T47D (cell line): ENCODE measurements around the gene TNK2.
"Not testable (repeated sequence)": the region's sequence is repeated elsewhere in the genome, so short reads cannot be mapped to it uniquely, and the experiment has no call there.

ENCODE experiments used
- DNase-seq, 2 experiments: peaks; one replicate each; pipeline versions ENCODE4 v3.0.0 to v3.0.0-alpha.2; 2011 to 2012; ENCODE audit warnings: low read depth in 1 of 2, low spot score in 1 of 2
- JUND ChIP-seq: IDR thresholded peaks from 2 replicates; pipeline ENCODE4 v1.6.1; 2012; ENCODE audit warnings: low read depth
- in situ Hi-C: cut with HindIII; loops from 2 replicates; pipeline ENCODE4 v1.10.0; 2016; ENCODE audit warnings: low sequenced_read_pairs, low pct_unique_long_range_greater_than_20kb

TNK2 gene

DNA sequence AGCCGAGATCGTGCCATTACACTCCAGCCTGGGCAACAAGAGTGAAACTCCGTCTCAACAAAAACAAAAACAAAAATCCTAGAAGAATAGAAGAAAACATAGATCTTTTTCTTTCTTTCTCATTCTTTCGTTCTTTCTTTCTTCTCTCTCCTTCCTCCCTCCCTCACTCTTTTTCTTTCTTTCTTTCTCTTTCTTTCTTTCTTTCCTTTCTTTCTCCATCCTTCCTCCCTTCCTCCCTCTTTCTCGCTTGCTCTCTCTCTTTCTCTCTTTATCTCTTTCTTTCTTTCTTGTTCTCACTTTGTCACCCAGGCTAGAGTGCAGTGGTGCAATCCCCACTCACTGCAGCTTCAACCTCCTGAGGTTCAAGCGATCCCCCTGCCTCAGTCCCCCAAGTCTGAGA is 62.9 kb downstream of the TNK2 start:
- in situ Hi-C loops, result no loop called here
- DNase-seq, result no peak
- no peak for TF ChIP-seq JUND

DNA sequence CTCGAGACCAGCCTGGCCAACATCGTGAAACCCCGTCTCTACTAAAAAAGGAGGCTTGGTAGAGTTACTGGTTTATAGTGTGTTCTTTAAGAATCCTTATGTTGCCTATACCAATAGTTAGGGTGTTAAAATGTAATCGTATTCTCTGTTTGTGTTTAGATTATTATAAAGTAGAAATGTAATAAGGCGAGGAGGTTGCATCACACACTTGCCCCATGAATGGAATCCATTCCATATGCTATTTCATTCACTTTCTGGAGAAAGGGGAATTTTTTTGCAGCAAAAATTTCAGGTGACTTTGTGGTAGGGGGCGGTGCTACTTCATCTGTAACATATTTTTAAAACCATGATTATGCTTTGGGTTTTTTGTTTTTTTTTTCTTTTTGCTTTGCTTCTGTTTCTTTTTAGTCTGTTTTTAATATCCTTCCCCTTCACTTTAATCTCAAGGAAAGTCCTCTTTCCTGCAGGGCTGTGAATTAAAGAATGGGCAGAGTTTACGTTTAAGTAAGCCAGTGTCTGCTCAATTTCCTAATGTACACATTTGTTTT is 63.6 kb downstream of the TNK2 start:
- in situ Hi-C loops, result no loop called here
- no peak for DNase-seq
- TF ChIP-seq JUND, result no peak

DNA sequence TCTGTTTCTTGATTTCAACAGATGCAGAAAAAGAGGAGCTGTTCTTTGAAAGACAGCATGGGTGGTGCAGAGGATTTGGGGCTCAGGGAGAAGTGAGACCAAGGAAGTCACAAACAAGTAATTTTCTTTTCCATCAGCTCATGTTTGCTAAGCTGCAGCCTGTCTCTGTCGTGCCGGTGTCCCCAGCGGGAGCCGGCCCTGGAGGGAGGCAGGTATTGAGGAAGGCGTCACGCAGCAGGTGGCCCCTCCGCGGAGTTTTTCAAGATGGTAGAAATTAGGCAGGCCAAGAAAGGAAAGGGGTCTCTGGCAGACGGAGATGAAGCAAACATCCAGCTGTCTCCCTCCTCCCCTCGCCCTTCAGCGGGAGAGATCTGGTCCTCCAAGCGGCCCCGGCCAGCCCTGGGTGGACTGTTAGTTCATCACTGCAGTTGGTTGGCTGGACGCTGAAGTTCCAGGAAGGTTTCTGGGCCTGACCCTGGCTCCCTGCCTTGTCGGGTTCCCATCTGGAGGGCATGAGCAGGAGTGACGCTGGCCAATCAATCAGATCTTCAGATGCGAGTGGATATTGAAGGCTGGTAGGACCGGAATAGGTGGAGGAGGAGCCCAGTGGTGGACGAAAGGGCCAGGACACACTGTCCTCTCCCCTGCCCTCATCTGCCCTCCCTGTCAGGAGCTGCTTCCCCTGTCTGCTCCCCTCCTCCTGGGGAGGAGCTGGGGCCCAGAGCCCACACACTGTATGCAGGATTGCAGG is 68.9 kb downstream of the TNK2 start:
- no peak for TF ChIP-seq JUND
- in situ Hi-C loops, result no loop called here
- DNase-seq, result peak; percentile 67 to 73

DNA sequence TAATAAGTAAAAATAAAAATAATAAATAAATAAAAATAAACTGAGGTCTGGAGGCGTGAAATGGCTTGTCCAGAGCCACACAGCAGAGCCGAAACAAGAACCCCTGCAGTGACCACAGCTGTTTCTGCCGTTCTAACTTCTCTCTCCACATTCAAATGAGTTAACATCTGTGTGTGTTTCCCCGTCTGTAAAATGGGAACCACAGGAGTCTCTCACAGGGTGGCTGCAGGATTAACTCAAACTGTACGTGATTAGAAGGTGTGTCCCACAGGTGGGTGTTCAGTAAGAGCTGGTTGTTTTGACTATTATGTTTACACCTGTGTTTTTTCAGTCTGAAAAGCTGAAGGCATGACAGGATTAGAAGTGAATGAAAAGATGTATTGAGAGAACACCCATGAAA is 69.6 kb downstream of the TNK2 start:
- no peak for TF ChIP-seq JUND
- DNase-seq, result no peak
- in situ Hi-C loops, result no loop called here

DNA sequence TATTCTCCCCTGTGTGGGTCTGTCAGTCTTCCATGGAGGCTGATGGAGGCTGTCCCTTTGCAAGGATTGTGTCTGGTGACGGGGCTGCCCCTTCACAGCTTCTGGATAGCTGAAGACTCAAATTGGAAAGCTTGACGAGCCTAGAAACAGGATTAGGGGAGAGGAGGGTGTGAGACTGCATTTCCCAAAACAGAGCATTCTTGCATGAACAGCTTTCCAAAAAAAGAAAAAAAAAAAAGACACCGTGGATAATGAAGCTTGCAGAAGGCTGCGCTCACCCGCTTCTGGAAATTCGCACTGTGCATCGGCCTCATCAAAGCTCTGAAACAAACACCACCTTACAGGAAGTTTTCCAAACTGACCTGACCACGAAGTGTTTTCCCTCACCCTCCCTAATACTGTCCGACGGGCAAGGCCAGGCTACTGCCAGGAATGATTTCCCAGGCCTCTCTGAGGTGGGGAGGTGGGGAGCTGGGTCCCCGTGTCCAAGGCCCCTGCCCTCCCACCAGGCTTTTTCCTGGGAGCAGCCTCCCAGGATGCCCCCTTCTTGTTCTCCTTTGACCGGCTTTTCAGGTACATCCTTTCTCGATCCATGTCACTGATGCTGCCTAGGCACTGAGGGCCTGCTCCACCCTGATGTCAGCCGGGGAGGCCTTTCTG is 71.7 kb downstream of the TNK2 start:
- in situ Hi-C loops, result no loop called here
- no peak for TF ChIP-seq JUND
- no peak for DNase-seq

DNA sequence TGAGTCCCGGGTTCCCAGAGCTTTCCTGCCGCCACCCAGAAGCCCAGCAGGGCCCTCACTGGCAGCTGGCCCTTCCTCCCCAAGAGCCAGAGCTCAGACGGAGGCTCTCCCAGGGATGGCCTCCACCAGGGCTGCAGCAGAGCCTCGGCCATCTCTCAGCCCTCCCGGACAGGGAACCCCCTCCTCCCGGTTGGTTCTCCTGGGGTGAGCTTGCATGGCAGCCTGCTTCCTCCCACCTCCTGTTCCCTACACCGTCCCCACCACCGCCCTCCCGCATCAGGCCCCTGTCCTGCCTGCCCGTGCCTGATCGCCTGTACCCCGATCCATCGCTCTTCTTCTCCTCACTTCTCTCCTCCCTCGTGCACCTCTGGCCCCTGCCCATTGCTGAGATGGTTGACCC is 72.6 kb downstream of the TNK2 start:
- in situ Hi-C loops, result no loop called here
- TF ChIP-seq JUND, result no peak
- DNase-seq, result no peak

DNA sequence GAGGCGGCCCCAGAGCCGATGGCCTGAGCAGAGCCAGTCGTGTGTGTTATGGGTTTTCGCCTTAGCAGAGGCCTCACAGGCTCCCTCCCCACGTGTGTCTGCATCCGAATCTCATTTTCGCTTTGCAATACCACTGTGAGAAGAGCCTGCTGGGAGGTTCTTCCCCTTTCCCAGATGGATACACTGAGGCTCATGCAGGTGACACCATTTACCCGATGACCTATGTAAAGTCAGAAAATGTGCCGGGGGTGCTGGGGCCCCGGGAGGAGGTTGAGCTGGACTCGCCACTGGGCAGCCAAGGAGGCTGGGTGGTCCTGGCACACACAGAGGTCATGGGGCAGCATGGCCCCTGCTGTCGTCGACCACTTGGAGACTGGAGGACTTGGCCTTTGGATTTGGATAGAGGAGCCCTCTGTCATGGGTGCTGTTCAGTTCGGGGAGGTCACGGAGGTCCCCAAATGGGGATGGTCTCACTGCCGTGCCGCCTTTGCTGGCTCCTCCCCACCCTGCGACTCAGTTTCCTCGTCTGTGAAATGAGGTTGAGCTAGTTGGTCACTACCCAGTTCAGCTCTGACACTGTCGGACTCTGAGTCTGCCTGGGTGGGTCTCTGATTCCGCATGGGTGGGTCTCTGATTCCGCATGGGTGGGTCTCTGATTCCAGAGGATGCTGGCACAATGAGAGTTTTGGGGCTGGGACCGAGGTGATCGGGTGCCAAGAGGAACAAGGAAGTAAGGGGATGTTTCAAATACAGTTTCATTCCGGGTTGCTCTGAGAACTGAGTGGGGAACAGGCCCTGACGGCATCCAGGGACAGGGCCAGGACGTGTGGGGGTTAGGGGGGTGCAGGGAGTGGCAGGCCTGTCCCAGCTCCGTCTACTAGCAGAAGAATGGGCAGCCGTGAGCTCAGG is 73.4 kb downstream of the TNK2 start:
- no peak for TF ChIP-seq JUND
- DNase-seq, result no peak
- in situ Hi-C loops, result no loop called here

DNA sequence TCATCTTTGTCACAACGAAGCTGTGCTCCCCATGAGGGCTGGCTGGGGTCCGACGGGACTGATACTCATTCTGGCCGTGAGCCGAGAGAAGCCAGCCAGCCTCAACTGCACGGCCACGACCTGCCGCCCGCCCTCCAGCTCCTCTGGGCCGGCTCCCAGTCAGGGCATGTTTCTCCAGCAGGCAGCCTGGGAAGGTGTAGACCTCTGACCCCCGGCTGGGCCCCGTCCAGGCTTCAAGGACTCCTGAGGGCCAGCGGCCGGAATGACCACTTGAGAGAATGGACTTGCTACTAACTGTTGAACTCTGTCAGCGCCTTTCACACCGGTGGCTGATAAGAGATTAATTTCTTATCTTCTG is 78.5 kb downstream of the TNK2 start:
- no peak for TF ChIP-seq JUND
- in situ Hi-C loops, result no loop called here

DNA sequence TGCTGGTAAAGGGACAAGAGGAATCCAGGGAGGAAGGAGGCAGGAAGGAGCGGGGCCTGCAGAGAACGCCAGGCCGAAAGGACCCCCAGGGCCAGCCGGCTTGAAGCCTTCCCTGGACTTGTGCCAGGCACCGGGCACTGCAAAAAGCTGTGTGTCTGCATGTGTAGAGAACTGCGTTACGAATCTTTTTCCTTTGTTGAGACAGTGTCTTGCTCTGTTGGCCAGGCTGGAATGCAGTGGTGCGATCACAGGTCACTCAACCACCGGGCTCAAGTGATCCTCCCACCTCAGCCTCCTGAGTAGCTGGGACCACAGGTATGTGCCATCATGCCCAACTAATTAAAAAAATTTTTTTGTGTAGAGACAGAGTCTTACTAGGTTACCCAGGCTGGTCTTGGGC is 79.6 kb downstream of the TNK2 start:
- no peak for TF ChIP-seq JUND
- no peak for DNase-seq
- in situ Hi-C loops, result no loop called here

More for the DNA sequence above, 78.5 kb downstream of the TNK2 start:
- DNase-seq, result no peak

DNA sequence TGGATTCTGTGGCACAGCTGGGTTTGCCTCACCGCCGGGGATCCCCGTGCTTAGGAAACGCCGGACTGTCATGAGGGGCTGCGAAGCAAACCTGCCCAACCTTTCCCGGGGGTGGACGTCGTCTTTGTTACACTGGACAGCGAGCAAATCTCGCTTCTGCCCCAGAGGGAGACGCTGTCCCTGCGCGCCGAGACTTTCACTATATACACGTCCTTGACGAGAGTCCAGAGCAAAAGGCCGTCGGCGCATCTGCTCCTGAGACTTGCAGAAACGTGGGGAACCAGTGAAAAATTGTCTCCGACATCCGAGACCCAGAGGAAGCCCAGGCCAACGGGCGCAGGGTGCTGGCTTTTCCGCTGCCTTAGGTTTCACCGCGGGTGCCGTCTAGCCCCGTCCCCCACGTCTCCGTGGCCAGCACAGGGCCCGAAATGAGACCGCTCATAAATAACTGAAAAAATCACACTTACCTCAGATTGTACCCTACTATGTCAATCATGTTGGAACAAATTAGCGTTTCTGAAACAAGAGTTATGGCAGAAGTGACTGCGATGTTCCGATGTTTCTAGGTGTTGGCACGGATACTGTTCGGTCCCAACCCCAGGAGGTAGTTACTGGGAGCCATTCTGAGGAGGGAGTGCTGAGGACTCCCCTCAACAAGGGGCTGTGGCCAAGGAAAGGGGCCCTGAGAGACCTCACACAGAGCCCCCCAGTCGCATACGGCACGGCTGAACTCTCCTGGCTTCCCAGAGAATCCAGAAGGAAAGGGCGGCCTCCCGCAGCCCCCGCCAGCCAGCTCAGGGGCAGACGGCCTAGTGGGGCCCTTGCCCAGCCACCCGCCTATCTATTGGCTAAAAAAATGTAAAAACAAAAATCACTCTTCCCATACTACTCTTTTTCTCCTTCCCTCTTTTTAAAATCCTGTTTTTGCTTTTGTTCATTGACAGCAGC is 82.2 kb downstream of the TNK2 start:
- no peak for DNase-seq
- TF ChIP-seq JUND, result no peak

DNA sequence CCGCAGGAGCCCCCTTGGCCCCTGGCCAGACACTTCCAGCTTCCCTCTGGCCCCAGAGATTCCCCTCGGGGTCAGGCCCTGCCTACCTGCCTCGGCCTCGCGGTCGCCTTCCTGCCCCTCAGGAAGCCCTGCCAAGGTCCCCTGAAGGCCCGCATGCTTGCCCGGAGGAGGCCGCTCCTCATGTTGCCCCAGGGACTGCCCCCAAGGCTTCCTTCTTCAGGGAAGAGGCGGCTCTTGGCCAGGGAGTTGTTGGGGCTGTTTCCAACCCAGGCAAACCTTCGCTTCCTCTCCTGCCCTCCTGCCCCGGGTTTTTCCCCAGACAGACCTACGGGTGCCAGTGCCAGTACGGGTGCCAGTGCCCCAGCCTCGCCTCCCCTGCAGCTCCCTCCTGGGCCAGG is 83.2 kb downstream of the TNK2 start:
- in situ Hi-C loops, result no loop called here
- TF ChIP-seq JUND, result no peak
- no peak for DNase-seq

More for the DNA sequence above, 82.2 kb downstream of the TNK2 start:
- in situ Hi-C loops, result no loop called here

DNA sequence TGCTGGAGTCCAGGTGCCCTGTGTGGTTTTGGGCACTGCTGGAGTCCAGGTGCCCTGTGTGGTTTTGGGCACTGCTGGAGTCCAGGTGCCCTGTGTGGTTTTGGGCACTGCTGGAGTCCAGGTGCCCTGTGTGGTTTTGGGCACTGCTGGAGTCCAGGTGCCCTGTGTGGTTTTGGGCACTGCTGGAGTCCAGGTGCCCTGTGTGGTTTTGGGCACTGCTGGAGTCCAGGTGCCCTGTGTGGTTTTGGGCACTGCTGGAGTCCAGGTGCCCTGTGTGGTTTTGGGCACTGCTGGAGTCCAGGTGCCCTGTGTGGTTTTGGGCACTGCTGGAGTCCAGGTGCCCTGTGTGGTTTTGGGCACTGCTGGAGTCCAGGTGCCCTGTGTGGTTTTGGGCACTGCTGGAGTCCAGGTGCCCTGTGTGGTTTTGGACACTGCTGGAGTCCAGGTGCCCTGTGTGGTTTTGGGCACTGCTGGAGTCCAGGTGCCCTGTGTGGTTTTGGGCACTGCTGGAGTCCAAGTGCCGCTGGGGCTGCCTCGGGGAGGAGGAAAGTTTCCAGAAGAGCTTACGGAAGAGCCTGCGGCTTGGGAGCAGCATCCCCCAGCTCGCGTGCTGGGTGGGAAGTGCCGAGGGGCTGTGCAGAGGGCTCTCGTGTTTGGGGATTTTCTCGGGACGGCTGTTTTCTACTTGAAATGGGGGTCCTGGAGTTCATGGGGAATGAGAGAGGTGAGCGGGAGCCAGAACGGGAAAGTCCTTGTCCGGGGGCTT is 83.7 kb downstream of the TNK2 start:
- in situ Hi-C loops, DNase-seq: not testable (repeated sequence)
